GM19372 (cell line): ENCODE results near the gene PIAS2.
"Not testable (repeated sequence)": the region's sequence is repeated elsewhere in the genome, so short reads cannot be mapped to it uniquely, and the experiment has no call there.

Source experiments
- ATAC-seq: cut with Tn5 transposase; IDR thresholded peaks from one replicate; pipeline ENCODE4 v1.9.1; 2021; ENCODE audit warnings: mild to moderate bottlenecking, low read depth, moderate library complexity; ENCODE audit not compliant: unreplicated experiment

Gene PIAS2

DNA sequence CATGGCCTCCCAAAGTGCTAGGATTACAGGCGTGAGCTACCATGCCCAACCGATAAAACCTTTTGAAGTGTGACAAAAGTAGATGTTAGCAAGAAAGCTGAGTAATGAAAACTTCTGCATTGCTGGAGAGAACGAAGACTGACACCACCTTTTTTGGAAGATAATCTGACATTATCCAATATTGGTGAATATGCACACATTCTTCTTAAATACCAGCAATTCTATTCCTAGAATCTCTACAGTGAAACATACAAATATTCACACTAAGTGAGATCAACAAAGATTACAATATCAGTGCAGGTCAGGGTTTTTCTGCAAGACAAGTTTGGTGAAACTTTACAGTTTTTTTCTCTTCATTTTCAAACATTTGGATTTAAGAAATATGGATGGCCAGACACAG, 7.8 kb downstream of the PIAS2 start:
- ATAC-seq: no peak

DNA sequence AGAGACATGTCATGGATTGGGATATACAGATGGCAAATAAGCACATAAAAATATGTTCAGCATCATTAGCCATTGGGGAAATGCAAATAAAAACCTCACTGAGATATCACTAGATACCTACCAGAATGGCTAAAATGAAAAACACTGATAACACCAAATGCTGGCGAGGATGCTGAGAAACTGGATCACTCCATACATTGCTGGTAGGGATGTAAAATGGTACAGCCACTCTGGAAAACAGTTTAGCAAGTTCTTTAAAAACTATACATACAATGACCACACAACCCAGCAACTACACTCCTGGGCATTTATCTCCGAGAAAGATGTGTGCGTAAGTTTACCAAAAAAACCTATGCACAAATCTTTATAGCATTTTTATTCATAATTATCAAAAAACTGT, 13.9 kb downstream of the PIAS2 start:
- no peak for ATAC-seq

- no peak for ATAC-seq
Measured at GRCh38 chr18:46899274-46899948, 17.9 kb downstream of the PIAS2 start.

- ATAC-seq: no peak
Measured at GRCh38 chr18:46894124-46894523, 23.2 kb downstream of the PIAS2 start.

- ATAC-seq: no peak
Measured at GRCh38 chr18:46893360-46893759, 23.9 kb downstream of the PIAS2 start.

- no peak for ATAC-seq
Measured at GRCh38 chr18:46892842-46893241, 24.5 kb downstream of the PIAS2 start.

GRCh38 chr18:46891742-46892214, 25.5 kb downstream of the PIAS2 start:
- peak; percentile 77 for ATAC-seq

- ATAC-seq: no peak
Measured at GRCh38 chr18:46888965-46889364, 28.3 kb downstream of the PIAS2 start.

- no peak for ATAC-seq
Measured at GRCh38 chr18:46886893-46887292, 30.4 kb downstream of the PIAS2 start.

GRCh38 chr18:46883180-46883579, 34.1 kb downstream of the PIAS2 start:
- no peak for ATAC-seq

GRCh38 chr18:46877329-46877987, 39.8 kb downstream of the PIAS2 start:
- ATAC-seq: no peak

DNA sequence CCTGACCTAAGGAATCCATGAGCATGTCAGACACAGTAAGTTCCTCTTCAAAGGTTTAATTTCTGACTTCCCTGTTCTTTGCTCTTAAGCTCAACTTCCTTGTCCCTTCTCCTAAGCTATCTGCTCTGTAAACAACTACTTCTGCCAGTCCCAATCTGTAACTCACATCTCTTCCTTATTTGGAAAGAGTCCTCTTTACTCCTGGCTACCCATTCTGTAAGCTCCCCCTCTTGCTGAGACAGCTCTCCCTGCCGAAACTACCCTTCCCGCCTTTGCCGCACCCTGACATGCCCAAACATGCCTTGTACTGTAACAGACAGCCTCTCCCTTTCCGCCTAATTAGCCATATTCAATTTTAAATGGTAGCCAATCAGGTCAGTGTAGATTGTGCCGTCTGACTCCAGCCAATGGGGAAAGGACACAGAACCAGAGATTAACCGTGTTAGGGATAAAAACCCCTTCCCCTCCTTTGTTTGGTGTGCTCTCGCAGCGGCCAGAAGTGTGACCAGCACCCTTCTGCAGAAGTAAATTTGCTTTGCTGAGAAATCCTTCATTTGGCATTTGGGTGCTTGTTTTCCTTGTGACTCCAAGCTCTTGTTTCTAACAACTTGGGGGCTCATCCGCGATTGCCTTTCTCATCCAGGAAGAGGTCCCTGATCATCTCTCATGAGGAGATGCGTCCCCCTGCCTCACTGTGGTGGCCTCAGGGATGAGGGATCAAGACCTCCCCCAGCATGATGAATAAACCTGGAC, 49.0 kb downstream of the PIAS2 start:
- no peak for ATAC-seq

GRCh38 chr18:46867367-46868143, 49.8 kb downstream of the PIAS2 start:
- no peak for ATAC-seq

GRCh38 chr18:46866523-46866922, 50.8 kb downstream of the PIAS2 start:
- ATAC-seq: no peak

GRCh38 chr18:46865245-46865644, 52.1 kb downstream of the PIAS2 start:
- ATAC-seq: not testable (repeated sequence)

DNA sequence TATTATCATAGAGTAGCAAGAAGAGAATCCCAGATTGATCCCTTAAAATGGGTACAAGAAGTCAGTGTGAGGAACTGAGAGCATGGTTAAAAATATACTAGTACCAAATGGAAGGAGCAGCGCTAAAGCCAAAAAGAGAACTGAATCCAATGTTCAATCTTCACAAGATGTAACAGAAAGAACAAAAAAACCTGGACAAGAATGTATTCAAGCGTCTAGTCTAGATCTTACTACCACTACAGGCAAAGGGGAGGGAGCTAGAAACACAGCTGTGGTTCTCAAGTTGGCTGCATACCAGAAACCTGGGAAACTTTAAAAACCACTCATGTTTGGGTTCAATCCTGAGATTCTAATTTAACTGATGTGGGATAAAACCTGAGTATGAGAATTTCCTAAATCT, 57.5 kb downstream of the PIAS2 start:
- ATAC-seq: no peak

GRCh38 chr18:46858290-46858689, 59.0 kb downstream of the PIAS2 start:
- no peak for ATAC-seq

DNA sequence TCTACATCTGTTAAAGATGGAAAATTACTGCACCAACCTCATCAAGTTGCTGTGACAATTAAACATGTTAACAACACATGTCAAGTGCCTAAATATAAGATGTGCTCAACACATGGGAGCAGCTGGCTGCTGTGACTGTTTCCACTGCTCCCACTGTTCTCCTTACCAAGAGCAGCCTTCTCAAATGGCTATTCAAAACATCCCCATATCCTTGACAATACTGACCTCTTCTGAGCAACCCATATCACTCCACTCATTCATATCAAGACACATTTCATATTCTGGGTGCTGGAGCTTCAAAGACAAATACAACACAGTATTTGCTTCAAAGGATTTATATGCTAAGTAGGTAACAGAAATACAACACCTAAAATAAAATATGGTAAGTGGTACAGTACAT, 60.3 kb downstream of the PIAS2 start:
- no peak for ATAC-seq

DNA sequence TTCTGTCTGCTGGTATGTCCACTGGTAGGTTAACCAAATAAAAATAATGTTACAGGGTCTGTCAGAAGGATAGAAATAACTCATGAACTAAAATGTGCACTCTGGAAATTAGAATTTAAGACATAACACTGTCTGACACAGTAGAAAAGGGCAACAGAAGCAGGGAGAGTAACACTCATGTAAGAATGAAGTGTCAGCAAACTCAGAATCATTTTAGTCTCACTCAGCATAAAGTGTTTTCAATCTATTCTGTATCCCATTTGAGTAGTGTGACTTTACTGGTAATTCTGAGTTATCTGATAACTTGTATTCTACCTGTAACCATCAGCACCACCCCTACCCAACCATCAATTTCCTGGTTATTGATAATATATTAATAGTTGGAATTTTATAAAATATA, 68.3 kb downstream of the PIAS2 start:
- no peak for ATAC-seq

DNA sequence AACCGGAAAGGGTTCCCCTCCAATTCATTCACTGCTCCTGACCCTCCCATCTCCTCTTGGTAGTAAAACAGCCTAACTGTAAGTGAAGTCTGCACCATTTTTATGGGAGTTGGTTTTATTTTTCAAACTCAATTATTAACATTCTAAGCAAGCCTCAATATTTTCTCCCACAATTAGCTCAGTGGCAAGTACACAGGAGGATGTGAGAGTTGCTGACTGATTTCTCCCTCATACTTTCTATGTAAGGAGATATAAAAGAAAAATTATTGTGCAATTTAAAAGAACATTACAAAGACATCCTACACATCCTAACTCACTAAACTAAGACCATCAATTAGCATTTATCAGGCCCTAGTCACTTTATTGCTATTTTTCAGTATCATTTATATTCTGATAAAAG, 73.9 kb downstream of the PIAS2 start:
- no peak for ATAC-seq

DNA sequence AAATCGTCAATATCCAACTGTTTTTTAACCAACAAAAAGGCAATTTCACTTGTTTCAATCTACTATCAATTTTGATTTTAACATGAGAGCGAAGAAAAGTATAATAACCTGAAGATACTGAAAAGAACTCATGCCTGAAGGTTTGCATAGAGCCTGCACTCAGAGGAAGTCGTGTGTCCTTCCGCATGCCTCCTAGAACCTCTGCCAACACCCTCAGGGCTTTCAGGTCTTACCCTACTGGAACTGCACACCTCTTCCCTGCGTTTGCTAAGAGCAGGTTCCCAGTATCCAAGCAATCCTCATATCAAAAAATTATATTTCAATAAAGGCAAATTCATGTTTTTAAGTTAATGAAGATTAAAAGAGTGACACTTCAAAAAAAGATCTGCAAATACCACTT, 74.7 kb downstream of the PIAS2 start:
- no peak for ATAC-seq
